H1 (cell line): ENCODE data around the gene ATP13A3. TPM values are rescaled to one million over a fixed set of nuclear protein-coding genes. Genes with fewer than 3 reads are reported as not detected.

ENCODE experiments used
- EP300 ChIP-seq, 2 experiments: IDR thresholded peaks; 1 replicate in 1 of 2; 2 replicates in 1 of 2; pipeline ENCODE4 v1.6.1; 2011 to 2012; ENCODE audit warnings: low read depth in 2 of 2, low read length in 2 of 2, mild to moderate bottlenecking in 2 of 2, borderline replicate concordance in 1 of 2, inconsistent platforms in 1 of 2, moderate library complexity in 1 of 2
- GTF2F1 ChIP-seq: IDR thresholded peaks from 2 replicates; pipeline ENCODE4 v1.6.1; 2012; ENCODE audit warnings: low read depth, low read length, improper control_type of control experiment, borderline replicate concordance
- KDM5A ChIP-seq: fragments of 200-600 bp; IDR thresholded peaks from 2 replicates; pipeline ENCODE4 v1.7.1; 2012; ENCODE audit warnings: mild to moderate bottlenecking, low read length, inconsistent platforms, mixed read lengths
- SP2 ChIP-seq: IDR thresholded peaks from 2 replicates; pipeline ENCODE4 v1.6.1; 2012; ENCODE audit warnings: mild to moderate bottlenecking, low read length, inconsistent platforms
- SP4 ChIP-seq: IDR thresholded peaks from 2 replicates; pipeline ENCODE4 v1.6.1; 2012; ENCODE audit warnings: low read length, inconsistent platforms
- TAF1 ChIP-seq: IDR thresholded peaks from 2 replicates; pipeline ENCODE4 v1.6.1; 2011; ENCODE audit warnings: mild to moderate bottlenecking, low read depth, low read length
- polyA plus RNA-seq, 7 experiments: library from polyadenylated mRNA; depleted of rRNA in 3 of 7; stranded (reverse) in 5 of 7; unstranded in 2 of 7; fragments of >200 nt in 5 of 7; fragments of 200-250 nt in 2 of 7; gene quantifications; 1 replicate in 5 of 7; 2 replicates in 1 of 7; 4 replicates in 1 of 7; pipeline versions ENCODE4 v1.2.1 to v1.2.3, GENCODE V29; 2011 to 2013; ENCODE audit warnings: missing spikeins in 2 of 7, mixed read lengths in 2 of 7
- total RNA-seq: library from RNA; stranded (reverse); fragmentation: NEBNext Ultra II Directional; extraction: Animal tissue kit (Norgen Biotek cat#: 25700); gene quantifications from 2 replicates; pipeline ENCODE4 v1.2.1, GENCODE V29; 2021
- TF ChIP-seq, protein P1 (sequence below): fragments of 300-600 bp; sonication (generic); IDR thresholded peaks from 2 replicates; pipeline ENCODE4 v1.7.1; 2012; ENCODE audit warnings: low read length, moderate library complexity, mild to moderate bottlenecking, inconsistent platforms; ENCODE audit not compliant: insufficient replicate concordance
- TF ChIP-seq, protein P2 (sequence below): IDR thresholded peaks from 2 replicates; pipeline ENCODE4 v1.6.1; 2012; ENCODE audit warnings: low read length, inconsistent platforms

Gene ATP13A3
- total and polyA plus RNA-seq, 2 of the 8 experiments (the other 6 are each of a cell fraction or from before 2014, with no cell fraction given): 18.6 to 92.2 TPM

DNA sequence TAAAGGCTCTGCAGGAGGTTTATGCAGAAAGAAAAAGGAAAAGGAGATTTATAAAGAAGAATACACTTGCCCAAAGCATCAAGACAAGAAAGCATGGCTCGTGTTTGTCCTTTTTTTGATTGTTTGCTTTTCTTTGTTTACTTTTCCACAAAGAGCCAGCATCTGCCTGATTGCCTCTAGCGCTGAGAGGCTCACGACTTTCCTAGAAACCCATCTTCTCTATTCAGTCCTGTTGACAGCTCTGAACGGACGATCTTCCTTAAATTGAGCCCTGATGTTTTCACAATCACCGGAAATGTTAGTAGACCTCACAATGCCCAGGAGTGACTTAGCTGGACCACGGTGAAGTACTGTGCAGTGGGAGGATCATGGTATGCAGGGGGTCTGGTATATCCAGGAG lies 100.2 kb downstream of the ATP13A3 start (continued):
- TF ChIP-seq, protein P1, sequence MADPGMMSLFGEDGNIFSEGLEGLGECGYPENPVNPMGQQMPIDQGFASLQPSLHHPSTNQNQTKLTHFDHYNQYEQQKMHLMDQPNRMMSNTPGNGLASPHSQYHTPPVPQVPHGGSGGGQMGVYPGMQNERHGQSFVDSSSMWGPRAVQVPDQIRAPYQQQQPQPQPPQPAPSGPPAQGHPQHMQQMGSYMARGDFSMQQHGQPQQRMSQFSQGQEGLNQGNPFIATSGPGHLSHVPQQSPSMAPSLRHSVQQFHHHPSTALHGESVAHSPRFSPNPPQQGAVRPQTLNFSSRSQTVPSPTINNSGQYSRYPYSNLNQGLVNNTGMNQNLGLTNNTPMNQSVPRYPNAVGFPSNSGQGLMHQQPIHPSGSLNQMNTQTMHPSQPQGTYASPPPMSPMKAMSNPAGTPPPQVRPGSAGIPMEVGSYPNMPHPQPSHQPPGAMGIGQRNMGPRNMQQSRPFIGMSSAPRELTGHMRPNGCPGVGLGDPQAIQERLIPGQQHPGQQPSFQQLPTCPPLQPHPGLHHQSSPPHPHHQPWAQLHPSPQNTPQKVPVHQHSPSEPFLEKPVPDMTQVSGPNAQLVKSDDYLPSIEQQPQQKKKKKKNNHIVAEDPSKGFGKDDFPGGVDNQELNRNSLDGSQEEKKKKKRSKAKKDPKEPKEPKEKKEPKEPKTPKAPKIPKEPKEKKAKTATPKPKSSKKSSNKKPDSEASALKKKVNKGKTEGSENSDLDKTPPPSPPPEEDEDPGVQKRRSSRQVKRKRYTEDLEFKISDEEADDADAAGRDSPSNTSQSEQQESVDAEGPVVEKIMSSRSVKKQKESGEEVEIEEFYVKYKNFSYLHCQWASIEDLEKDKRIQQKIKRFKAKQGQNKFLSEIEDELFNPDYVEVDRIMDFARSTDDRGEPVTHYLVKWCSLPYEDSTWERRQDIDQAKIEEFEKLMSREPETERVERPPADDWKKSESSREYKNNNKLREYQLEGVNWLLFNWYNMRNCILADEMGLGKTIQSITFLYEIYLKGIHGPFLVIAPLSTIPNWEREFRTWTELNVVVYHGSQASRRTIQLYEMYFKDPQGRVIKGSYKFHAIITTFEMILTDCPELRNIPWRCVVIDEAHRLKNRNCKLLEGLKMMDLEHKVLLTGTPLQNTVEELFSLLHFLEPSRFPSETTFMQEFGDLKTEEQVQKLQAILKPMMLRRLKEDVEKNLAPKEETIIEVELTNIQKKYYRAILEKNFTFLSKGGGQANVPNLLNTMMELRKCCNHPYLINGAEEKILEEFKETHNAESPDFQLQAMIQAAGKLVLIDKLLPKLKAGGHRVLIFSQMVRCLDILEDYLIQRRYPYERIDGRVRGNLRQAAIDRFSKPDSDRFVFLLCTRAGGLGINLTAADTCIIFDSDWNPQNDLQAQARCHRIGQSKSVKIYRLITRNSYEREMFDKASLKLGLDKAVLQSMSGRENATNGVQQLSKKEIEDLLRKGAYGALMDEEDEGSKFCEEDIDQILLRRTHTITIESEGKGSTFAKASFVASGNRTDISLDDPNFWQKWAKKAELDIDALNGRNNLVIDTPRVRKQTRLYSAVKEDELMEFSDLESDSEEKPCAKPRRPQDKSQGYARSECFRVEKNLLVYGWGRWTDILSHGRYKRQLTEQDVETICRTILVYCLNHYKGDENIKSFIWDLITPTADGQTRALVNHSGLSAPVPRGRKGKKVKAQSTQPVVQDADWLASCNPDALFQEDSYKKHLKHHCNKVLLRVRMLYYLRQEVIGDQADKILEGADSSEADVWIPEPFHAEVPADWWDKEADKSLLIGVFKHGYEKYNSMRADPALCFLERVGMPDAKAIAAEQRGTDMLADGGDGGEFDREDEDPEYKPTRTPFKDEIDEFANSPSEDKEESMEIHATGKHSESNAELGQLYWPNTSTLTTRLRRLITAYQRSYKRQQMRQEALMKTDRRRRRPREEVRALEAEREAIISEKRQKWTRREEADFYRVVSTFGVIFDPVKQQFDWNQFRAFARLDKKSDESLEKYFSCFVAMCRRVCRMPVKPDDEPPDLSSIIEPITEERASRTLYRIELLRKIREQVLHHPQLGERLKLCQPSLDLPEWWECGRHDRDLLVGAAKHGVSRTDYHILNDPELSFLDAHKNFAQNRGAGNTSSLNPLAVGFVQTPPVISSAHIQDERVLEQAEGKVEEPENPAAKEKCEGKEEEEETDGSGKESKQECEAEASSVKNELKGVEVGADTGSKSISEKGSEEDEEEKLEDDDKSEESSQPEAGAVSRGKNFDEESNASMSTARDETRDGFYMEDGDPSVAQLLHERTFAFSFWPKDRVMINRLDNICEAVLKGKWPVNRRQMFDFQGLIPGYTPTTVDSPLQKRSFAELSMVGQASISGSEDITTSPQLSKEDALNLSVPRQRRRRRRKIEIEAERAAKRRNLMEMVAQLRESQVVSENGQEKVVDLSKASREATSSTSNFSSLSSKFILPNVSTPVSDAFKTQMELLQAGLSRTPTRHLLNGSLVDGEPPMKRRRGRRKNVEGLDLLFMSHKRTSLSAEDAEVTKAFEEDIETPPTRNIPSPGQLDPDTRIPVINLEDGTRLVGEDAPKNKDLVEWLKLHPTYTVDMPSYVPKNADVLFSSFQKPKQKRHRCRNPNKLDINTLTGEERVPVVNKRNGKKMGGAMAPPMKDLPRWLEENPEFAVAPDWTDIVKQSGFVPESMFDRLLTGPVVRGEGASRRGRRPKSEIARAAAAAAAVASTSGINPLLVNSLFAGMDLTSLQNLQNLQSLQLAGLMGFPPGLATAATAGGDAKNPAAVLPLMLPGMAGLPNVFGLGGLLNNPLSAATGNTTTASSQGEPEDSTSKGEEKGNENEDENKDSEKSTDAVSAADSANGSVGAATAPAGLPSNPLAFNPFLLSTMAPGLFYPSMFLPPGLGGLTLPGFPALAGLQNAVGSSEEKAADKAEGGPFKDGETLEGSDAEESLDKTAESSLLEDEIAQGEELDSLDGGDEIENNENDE: no peak
- no peak for TF ChIP-seq SP2
- no peak for TF ChIP-seq KDM5A
- TF ChIP-seq, protein P2, sequence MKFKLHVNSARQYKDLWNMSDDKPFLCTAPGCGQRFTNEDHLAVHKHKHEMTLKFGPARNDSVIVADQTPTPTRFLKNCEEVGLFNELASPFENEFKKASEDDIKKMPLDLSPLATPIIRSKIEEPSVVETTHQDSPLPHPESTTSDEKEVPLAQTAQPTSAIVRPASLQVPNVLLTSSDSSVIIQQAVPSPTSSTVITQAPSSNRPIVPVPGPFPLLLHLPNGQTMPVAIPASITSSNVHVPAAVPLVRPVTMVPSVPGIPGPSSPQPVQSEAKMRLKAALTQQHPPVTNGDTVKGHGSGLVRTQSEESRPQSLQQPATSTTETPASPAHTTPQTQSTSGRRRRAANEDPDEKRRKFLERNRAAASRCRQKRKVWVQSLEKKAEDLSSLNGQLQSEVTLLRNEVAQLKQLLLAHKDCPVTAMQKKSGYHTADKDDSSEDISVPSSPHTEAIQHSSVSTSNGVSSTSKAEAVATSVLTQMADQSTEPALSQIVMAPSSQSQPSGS: no peak
- no peak for TF ChIP-seq TAF1
- TF ChIP-seq EP300 (IDR thresholded peaks at IDR 0.05; ENCODE audit: borderline replicate concordance in 1 of 2, low read depth in 2 of 2, low read length in 2 of 2): no peak
- TF ChIP-seq GTF2F1: no peak
- no peak for TF ChIP-seq SP4
